Right lobe of liver (tissue), 4 donors: ENCODE data around the gene UCHL3.

Experiments
- CTCF ChIP-seq, 4 donors: fragments of 200-600 bp in 3 of 4; fragments of 450-650 bp in 1 of 4; IDR thresholded peaks; one replicate each; pipeline versions ENCODE4 v1.5.1 to v1.8.0; 2016 to 2022; ENCODE audit warnings: antibody characterized with exemption in 4 of 4, mild to moderate bottlenecking in 2 of 4
- POLR2A ChIP-seq: fragments of 450-650 bp; IDR thresholded peaks from one replicate; pipeline ENCODE4 v1.6.1; 2017; ENCODE audit warnings: antibody characterized with exemption, mild to moderate bottlenecking
- donor health status: DM: no; HTN: no; CAD: no.
- donor health status: DM: no; HTN: no; CAD: no.
- donor health status: DM: no; HTN: yes; CAD: no.

GRCh38 chr13:75579529-75579928 lies 29.9 kb downstream of the UCHL3 start:
- TF ChIP-seq POLR2A (no peak), CTCF (IDR thresholded peaks at IDR 0.05) (no peak)
